Chondrocyte (in vitro differentiated cells): ENCODE measurements around the gene ACACA. TPM values are rescaled to one million over a fixed set of nuclear protein-coding genes. Genes with fewer than 3 reads are reported as not detected.
A peak's percentile ranks its signal among the peaks of the same experiment; 100 is the strongest.

Source experiments
- DNase-seq: peaks from one replicate; pipeline ENCODE4 v3.0.0; 2021; ENCODE audit warnings: mixed read lengths, low spot score
- H3K27ac Mint-ChIP-seq: one replicate; pipeline ENCODE4 v1.8.0; 2021; ENCODE audit warnings: mild to moderate bottlenecking, moderate library complexity, mixed read lengths; ENCODE audit not compliant: unreplicated experiment
- H3K27me3 Mint-ChIP-seq: 2 replicates; pipeline ENCODE4 v1.8.0; 2021; ENCODE audit warnings: low read depth, mixed read lengths
- H3K36me3 Mint-ChIP-seq: 2 replicates; pipeline ENCODE4 v1.8.0; 2021; ENCODE audit warnings: low read depth, mixed read lengths
- H3K4me1 Mint-ChIP-seq: 2 replicates; pipeline ENCODE4 v1.8.0; 2021; ENCODE audit warnings: low read depth, mild to moderate bottlenecking, mixed read lengths
- H3K4me3 Mint-ChIP-seq: one replicate; pipeline ENCODE4 v1.8.0; 2021; ENCODE audit warnings: mild to moderate bottlenecking, moderate library complexity, mixed read lengths; ENCODE audit not compliant: unreplicated experiment
- H3K9me3 Mint-ChIP-seq: 2 replicates; pipeline ENCODE4 v1.8.0; 2021; ENCODE audit warnings: low read depth, mixed read lengths
- CTCF ChIP-seq: fragments of 200-600 bp; sonication (generic); IDR thresholded peaks from 2 replicates; pipeline ENCODE4 v1.5.0; 2021; ENCODE audit warnings: antibody characterized with exemption, mild to moderate bottlenecking, moderate library complexity
- total RNA-seq: library from RNA; stranded (reverse); gene quantifications from 3 replicates; pipeline ENCODE4 v1.2.1, GENCODE V29; 2021

ACACA gene
- total RNA-seq, 1 donor from 2014 or later: 77.1 TPM

GRCh38 chr17:37221865-37222264 is 184.8 kb downstream of the ACACA start:
- no peak for DNase-seq
- TF ChIP-seq CTCF: peak; percentile 35
- no peaks in the 10 kb centered on the region for H3K27me3 Mint-ChIP-seq
- H3K36me3 Mint-ChIP-seq: peaks cover 2% of the 10 kb centered on the region
- H3K4me1 Mint-ChIP-seq: peaks cover 11% of the 10 kb centered on the region
- H3K4me3 Mint-ChIP-seq: no peak overlapping the region
- H3K27ac Mint-ChIP-seq: no peak overlapping the region
- no peaks in the 10 kb centered on the region for H3K9me3 Mint-ChIP-seq

GRCh38 chr17:37220607-37220953 is 186.1 kb downstream of the ACACA start:
- TF ChIP-seq CTCF: peak; percentile 81
- no peak for DNase-seq
- H3K36me3 Mint-ChIP-seq: peaks cover 2% of the 10 kb centered on the region
- H3K9me3 Mint-ChIP-seq: no peaks in the 10 kb centered on the region
- peaks cover 11% of the 10 kb centered on the region for H3K4me1 Mint-ChIP-seq
- no peak overlapping the region for H3K27ac Mint-ChIP-seq
- H3K4me3 Mint-ChIP-seq: no peak overlapping the region
- H3K27me3 Mint-ChIP-seq: no peaks in the 10 kb centered on the region

GRCh38 chr17:37219876-37220606 is 186.6 kb downstream of the ACACA start:
- DNase-seq: no peak
- H3K36me3 Mint-ChIP-seq: no peaks in the 10 kb centered on the region
- H3K4me1 Mint-ChIP-seq: peaks cover 11% of the 10 kb centered on the region
- H3K27ac Mint-ChIP-seq: peak overlapping the region; percentile 63
- H3K9me3 Mint-ChIP-seq: no peaks in the 10 kb centered on the region
- H3K27me3 Mint-ChIP-seq: no peaks in the 10 kb centered on the region
- no peak overlapping the region for H3K4me3 Mint-ChIP-seq
- TF ChIP-seq CTCF: no peak

GRCh38 chr17:37218849-37219248 is 187.8 kb downstream of the ACACA start:
- Mint-ChIP-seq H3K4me1 (peaks cover 11% of the 10 kb centered on the region), H3K27ac (no peak overlapping the region), H3K9me3 (no peaks in the 10 kb centered on the region), H3K4me3 (no peak overlapping the region), H3K36me3 (no peaks in the 10 kb centered on the region), H3K27me3 (no peaks in the 10 kb centered on the region)
- no peak for DNase-seq
- TF ChIP-seq CTCF: no peak

GRCh38 chr17:37214416-37214815 is 192.2 kb downstream of the ACACA start:
- H3K4me1 Mint-ChIP-seq: peaks cover 2% of the 10 kb centered on the region
- DNase-seq: no peak
- no peaks in the 10 kb centered on the region for H3K9me3 Mint-ChIP-seq
- peaks cover 1% of the 10 kb centered on the region for H3K36me3 Mint-ChIP-seq
- H3K4me3 Mint-ChIP-seq: no peak overlapping the region
- no peak for TF ChIP-seq CTCF
- no peak overlapping the region for H3K27ac Mint-ChIP-seq
- no peaks in the 10 kb centered on the region for H3K27me3 Mint-ChIP-seq
